HG03280 (cell line): ENCODE results near the gene CDH4.
"Not testable (repeated sequence)": the region's sequence is repeated elsewhere in the genome, so short reads cannot be mapped to it uniquely, and the experiment has no call there.

Experiments
- ATAC-seq: cut with Tn5 transposase; IDR thresholded peaks from one replicate; pipeline ENCODE4 v1.9.1; 2021; ENCODE audit warnings: mild to moderate bottlenecking, moderate library complexity; ENCODE audit not compliant: unreplicated experiment

Gene CDH4

GRCh38 chr20:61253640-61254511 lies 1.8 kb downstream of the CDH4 start:
- ATAC-seq, result no peak

GRCh38 chr20:61254881-61255626 lies 3.0 kb downstream of the CDH4 start:
- ATAC-seq, result no peak

DNA sequence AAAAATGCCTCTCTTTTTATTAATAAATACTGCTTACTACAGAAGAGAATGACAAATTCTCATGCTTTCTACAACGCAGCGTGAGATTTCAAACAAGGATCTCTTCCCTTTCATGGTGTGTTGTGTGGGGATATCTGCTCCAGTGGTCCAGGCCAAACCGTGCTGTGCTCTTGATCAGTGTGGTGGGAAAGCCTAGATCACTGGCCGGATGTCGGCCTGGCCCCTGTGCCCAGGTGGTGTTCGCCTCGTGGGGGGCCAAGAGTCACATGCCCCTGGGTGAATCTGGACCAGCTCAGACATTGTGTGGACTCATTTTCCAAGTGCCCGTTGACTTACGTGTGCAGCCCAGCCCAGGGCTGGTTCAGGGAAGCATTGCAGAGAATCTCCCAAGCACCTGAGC lies 4.3 kb downstream of the CDH4 start:
- no peak for ATAC-seq

GRCh38 chr20:61256824-61257223 lies 4.8 kb downstream of the CDH4 start:
- no peak for ATAC-seq

DNA sequence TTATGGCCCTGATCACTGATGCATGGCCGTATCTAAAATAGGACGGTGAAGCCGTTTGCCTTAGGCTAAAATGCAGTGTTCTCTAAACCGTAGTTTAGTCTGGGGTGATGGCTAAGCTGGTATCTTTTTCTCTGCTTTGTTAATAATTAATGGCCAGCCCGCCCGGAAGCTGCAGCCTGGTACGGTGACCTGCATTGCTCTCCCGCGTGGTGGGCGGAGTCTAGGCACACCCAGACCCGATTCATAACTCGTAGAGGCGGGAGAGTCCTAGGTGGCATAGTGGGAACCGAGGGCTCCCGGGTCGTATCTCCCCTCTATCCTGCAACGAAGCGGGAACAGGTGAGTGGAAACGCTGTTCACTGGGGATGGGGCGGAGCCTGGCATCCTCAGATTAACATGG lies 5.5 kb downstream of the CDH4 start:
- no peak for ATAC-seq

DNA sequence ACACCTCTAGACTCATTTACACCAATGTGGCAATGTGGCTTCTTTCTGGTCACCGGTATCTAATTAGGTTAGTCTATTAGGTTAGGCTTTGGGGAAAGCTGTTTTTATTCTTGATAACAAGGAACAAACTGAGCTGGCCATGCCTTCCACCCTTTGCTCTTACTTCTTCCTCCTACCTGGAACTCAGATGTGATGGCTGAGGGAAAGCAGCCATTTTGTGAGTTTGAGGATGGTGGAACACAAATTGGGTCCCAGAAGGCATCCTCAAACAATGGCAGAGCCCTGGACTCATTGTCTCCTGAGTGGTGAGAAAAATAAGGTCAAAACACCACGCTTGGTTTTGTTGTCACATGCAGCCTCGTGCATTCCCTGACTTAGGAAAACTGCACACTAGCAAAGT lies 7.7 kb downstream of the CDH4 start:
- ATAC-seq, result no peak

DNA sequence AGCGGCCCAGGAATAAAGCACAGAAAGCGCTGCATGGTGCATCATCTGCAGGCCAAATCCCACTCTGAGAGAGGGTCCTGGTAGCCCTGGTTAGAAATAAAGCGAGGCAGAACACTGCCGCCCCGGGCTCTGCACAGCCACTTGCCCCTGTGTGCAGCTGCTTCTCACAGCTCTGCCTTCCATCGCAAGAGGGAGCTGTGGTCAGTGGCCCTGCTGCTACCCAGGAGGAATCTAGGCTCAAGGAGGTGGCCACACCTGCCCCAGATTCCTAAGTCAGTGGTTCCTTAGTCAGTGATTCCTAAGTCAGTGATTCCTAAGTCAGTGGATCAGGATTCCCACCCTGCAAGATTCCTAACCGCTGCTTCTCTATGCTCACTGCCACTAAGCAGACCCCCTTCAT lies 8.8 kb downstream of the CDH4 start:
- no peak for ATAC-seq

DNA sequence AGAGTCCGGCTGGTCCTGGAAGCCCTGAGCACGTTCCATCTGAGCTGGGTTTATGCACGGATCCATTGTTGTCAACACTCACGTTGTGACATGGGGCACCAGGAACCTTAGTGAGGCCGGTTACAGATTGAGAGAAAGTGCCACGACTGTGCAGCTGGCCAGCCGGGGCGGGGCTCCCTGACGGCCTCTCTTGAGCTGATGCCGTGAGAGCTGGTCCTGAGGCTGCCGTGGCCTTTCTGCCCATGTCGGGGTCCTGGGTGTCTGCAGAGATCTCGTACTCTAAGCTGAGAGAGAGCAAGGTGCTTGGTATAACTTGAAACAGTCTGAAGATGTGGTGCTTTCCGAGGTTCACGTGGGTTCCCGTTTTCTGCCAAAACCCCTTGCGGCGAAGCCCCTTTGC lies 10.0 kb downstream of the CDH4 start:
- no peak for ATAC-seq

DNA sequence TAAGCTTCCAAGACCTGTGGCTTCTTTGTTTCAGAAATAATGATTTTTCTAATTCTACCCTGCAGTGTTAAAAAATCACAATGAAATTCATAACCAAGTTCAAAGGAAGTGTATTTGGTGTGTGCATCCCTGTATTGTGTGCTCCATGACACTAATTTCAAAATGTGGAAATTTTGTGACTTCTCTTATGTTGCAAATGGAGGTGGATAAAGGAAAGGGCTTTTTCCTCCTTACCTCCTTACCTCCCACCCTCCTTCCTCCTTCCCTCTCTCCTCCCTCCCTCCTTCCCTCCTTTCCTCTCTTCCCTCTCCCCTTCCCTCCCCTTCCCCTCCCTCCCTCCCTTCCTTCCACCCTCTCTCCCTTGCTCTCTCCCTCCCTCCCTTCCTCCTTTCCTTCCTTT lies 10.5 kb downstream of the CDH4 start:
- no peak for ATAC-seq

GRCh38 chr20:61263084-61263695 lies 11.1 kb downstream of the CDH4 start:
- no peak for ATAC-seq

DNA sequence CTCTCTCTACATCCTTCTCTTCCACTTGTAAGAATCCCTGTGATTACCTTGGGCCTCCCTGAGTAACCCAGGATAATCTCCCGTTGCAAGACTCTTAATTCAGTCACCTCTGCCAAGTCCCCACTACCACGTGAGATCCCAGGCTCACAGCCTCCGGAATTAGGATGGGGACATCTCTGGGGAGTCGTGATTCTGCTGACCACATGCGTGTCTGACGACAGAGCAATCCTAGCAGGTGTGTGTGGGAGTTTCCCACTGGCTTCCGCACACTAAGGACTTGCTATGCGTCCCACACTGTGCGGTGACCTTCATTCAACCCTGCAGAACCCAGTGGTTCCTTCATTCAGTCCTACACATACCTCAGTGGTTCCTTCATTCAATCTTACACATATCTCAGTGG lies 11.9 kb downstream of the CDH4 start:
- no peak for ATAC-seq

DNA sequence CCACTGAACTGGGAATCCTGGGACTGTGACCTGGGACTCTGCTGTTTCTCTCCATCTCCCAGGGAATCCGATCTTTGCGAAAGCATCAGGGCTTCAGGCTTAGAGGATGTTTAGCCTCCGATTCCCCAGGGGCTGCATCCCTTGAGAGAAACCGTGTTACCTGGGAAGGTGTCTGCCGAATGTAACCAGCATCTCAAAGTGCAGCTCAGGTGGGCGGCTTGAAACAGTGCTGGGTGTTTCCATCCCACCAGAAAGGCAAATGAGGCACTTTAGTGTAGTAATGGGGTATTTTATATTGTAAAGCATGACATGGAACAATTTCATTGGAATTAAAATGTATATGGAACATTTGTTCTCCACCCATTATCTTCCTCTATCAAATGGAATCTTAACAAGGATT lies 15.2 kb downstream of the CDH4 start:
- no peak for ATAC-seq

DNA sequence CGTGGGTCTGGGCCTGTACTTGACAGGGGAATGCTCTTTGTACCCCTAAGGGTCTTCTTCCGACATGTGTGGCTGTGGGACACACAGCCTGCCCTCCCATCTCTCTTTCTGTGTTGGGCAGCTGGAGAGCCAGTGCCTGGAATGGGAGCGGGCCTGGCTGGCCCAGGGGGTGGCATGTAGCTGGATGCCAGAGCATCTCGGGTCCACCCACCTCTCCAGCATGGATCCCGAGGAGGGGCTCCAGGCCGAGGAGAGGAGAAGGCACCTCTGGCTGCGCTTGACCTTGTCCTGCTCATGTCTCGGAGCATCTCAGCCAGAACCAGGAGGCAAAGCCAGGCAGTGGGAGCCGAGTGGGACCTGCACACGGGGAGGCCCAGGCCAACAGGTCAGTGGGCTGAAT lies 16.0 kb downstream of the CDH4 start:
- ATAC-seq, result no peak

DNA sequence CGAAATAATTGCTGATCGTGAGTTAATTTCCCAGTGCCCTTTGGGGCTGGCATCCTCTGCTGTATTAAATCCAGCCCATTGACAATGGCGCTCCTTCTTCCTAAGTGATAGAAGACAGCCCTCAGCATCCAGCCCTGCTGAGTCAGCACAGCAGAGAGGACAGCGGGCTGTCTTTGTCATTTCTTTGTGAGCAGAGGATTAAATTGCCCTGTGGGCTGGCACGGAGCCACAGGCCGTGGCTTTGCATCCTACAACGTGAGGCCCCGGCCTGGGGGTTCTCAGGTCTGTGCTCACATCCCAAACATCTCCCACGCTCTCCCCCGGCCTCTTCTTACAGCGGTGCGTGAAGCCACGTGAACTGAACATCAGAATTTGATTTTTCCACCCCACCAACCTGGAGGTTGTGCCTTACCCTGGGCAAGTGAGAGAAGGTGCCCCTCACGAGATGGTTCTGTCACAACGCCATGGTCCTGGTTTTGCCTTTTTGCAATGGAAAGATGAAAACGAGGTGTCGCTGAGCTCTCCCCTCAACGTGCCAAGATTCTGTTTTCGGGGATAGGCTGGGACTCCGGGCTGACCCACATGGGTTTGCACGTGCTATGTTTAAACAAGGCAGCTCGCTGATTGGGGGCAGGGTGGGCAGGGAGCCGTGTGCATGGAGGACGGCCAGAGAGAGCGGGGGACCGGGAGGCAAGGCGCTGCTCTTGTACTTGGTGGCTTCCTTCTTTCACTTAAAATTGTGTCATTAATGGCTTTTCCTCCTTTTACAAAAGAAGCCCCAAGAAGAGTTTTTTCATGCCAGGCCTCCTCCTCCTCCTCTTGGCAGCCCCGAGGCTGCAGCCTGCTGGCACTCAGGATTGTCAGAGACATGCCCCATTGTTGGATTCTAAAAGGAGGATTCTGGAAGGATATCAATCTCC lies 19.5 kb downstream of the CDH4 start:
- no peak for ATAC-seq

DNA sequence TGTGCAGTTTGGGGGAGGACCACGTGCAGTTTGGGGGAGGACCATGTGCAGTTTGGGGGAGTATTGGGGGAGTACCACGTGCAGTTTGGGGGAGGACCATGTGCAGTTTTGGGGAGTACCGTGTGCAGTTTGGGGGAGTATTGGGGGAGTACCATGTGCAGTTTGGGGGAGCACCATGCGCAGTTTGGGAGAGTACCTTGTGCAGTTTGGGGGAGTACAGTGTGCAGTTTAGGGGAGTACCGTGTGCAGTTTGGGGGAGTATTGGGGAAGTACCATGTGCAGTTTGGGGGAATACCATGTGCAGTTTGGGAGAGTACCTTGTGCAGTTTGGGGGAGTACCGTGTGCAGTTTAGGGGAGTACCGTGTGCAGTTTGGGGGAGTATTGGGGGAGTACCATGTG lies 21.0 kb downstream of the CDH4 start:
- ATAC-seq, result not testable (repeated sequence)

DNA sequence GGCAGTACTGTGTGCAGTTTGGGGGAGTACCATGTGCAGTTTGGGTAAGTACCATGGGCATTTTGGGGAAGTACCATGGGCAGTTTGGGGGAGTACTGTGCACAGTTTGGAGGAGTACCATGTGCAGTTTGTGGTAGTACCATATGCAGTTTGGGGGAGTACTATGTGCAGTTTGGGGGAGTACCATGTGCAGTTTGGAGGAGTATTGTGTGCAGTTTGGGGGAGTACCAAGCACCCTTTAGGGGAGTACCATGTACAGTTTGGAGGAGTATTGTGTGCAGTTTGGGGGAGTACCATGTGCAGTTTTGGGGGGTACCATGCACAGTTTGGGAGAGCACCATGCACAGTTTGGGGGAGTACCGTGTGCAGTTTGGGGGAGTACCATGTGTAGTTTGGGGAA lies 21.6 kb downstream of the CDH4 start:
- not testable (repeated sequence) for ATAC-seq

DNA sequence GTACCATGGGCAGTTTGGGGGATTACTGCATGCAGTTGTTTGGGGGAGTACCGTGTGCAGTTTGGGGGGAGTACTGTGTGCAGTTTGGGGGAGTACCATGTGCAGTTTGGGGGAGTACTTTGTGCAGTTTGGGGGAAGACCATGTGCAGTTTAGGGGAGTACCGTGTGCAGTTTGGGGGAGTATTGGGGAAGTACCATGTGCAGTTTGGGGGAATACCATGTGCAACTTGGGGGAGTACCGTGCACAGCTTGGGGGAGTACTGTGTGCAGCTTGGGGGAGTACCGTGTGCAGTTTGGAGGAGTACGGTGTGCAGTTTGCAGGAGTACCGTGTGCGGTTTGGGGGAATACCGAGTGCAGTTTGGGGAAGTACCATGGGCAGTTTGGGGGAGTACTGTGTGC lies 22.3 kb downstream of the CDH4 start:
- no peak for ATAC-seq

GRCh38 chr20:61278296-61278695 lies 26.2 kb downstream of the CDH4 start:
- no peak for ATAC-seq

GRCh38 chr20:61279621-61280150 lies 27.6 kb downstream of the CDH4 start:
- ATAC-seq, result no peak

- ATAC-seq, result no peak
These were observed 28.3 kb downstream of the CDH4 start for GRCh38 chr20:61280217-61280980.
